H1 (cell line): ENCODE measurements around the gene INPP4B.

Experiments used
- CTCF ChIP-seq, 3 experiments: IDR thresholded peaks; 1 replicate in 2 of 3; 2 replicates in 1 of 3; pipeline versions ENCODE4 v1.5.1 to v1.6.1; 2011; ENCODE audit warnings: low read length in 3 of 3, mild to moderate bottlenecking in 3 of 3, inconsistent platforms in 2 of 3, low read depth in 1 of 3, moderate library complexity in 1 of 3; ENCODE audit not compliant: insufficient read depth in 1 of 3; ENCODE audit errors: control extremely low read depth in 1 of 3
- EZH2 ChIP-seq: fragments of 200-600 bp; sonication (generic); IDR thresholded peaks from 2 replicates; pipeline ENCODE4 v1.7.1; 2012; ENCODE audit warnings: low read depth, mild to moderate bottlenecking, moderate library complexity, low read length, inconsistent platforms; ENCODE audit not compliant: severe bottlenecking
- POLR2A ChIP-seq, 2 experiments: IDR thresholded peaks; 1 replicate in 1 of 2; 2 replicates in 1 of 2; pipeline ENCODE4 v1.6.1; 2011; ENCODE audit warnings: low read depth in 2 of 2, low read length in 2 of 2, mild to moderate bottlenecking in 2 of 2; ENCODE audit errors: control extremely low read depth in 1 of 2

DNA sequence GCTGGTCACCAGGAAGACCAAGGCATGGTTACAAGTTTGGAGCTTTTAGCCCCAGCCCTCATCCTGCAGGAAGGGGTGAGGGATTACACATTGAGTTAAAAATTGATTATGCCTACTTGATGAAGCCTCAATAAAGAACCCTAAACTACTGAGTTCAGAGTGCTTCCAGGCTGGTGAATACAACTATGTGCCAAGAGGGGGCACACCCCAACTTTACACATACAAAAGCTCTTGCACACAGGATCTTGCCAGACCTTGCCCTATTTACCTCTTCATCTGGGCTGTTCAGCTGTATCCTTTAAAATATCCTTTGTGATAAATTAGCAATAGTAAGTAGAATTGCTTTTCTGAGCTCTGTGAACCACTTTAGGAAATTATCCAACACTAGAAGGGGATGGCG, 489.3 kb downstream of the INPP4B start:
- TF ChIP-seq CTCF (IDR thresholded peaks at IDR 0.05; ENCODE audit: control extremely low read depth in 1 of 3, insufficient read depth in 1 of 3, low read depth in 1 of 3, low read length in 3 of 3) (no peak), POLR2A (IDR thresholded peaks at IDR 0.05; ENCODE audit: control extremely low read depth in 1 of 2, low read depth in 2 of 2, low read length in 2 of 2) (no peak), EZH2 (no peak)
